Caco-2 (cell line): ENCODE measurements around the gene GPC1. TPM values are rescaled to one million over a fixed set of nuclear protein-coding genes. Genes with fewer than 3 reads are reported as not detected.

ENCODE experiments used
- BruUV-seq: library from RNA; stranded (reverse); fragments of 400-500 nt; replicated peaks from 2 replicates; lab custom pipeline; 2021; lab: Mats Ljungman, UMichigan
- CTCF ChIA-PET: fragments of 300-600 bp; sonication (Branson Sonifier 250); formaldehyde crosslinking; loops from one replicate; lab custom pipeline; 2022; ENCODE audit warnings: antibody characterized with exemption; lab: Charles Lee
- POLR2A ChIA-PET: fragments of 300-600 bp; sonication (Branson Sonifier 250); formaldehyde crosslinking; loops from one replicate; lab custom pipeline; 2022; ENCODE audit warnings: antibody characterized with exemption; lab: Charles Lee
- DNase-seq, 2 experiments: peaks; one replicate each; pipeline versions ENCODE4 v3.0.0 to v3.0.0-alpha.2; 2020 to 2022
- H3K27me3 ChIP-seq: replicated peaks from 2 replicates; pipeline ENCODE4 v1.6.0; 2011; ENCODE audit warnings: low read length; ENCODE audit not compliant: control insufficient read depth, insufficient read depth
- H3K36me3 ChIP-seq: 2 replicates; pipeline ENCODE4 v1.5.1; 2011; ENCODE audit warnings: low read length; ENCODE audit not compliant: control insufficient read depth, insufficient read depth
- H3K4me1 ChIP-seq: fragments of 250-450 bp; sonication (Bioruptor Pico); 2 replicates; pipeline ENCODE4 v1.5.1; 2020; ENCODE audit warnings: mild to moderate bottlenecking
- H3K4me3 ChIP-seq: 2 replicates; pipeline ENCODE4 v1.5.1; 2011; ENCODE audit warnings: low read depth, mild to moderate bottlenecking, control low read depth, low read length
- H3K9me3 ChIP-seq: fragments of 250-450 bp; sonication (Bioruptor Pico); 2 replicates; pipeline ENCODE4 v1.5.1; 2020; ENCODE audit warnings: mild to moderate bottlenecking, moderate library complexity
- H3K27ac Mint-ChIP-seq: one replicate; pipeline ENCODE4 v1.8.0; 2022; ENCODE audit warnings: mixed read lengths; ENCODE audit not compliant: unreplicated experiment
- H3K27me3 Mint-ChIP-seq: one replicate; pipeline ENCODE4 v1.8.0; 2022; ENCODE audit warnings: mixed read lengths; ENCODE audit not compliant: insufficient read depth, unreplicated experiment
- H3K36me3 Mint-ChIP-seq: one replicate; pipeline ENCODE4 v1.8.0; 2022; ENCODE audit warnings: mild to moderate bottlenecking, mixed read lengths; ENCODE audit not compliant: insufficient read depth, unreplicated experiment
- H3K4me1 Mint-ChIP-seq: one replicate; pipeline ENCODE4 v1.8.0; 2022; ENCODE audit warnings: low read depth, mixed read lengths; ENCODE audit not compliant: unreplicated experiment
- H3K4me3 Mint-ChIP-seq: one replicate; pipeline ENCODE4 v1.8.0; 2022; ENCODE audit warnings: mild to moderate bottlenecking, moderate library complexity, mixed read lengths; ENCODE audit not compliant: unreplicated experiment
- H3K9me3 Mint-ChIP-seq: one replicate; pipeline ENCODE4 v1.8.0; 2022; ENCODE audit warnings: mixed read lengths; ENCODE audit not compliant: unreplicated experiment
- intact Hi-C: fragments of 100-400 bp; cut with micrococcal nuclease; formaldehyde crosslinking; loops from one replicate; pipeline ENCODE4 v1.10.0; 2022; ENCODE audit not compliant: unreplicated experiment
- total RNA-seq: library from RNA; stranded (reverse); gene quantifications from 2 replicates; pipeline ENCODE4 v1.2.3, GENCODE V29; 2022
- TF ChIP-seq, protein P1 (sequence below), 2 experiments: fragments of 200-600 bp in 1 of 2; IDR thresholded peaks; 1 replicate in 1 of 2; 2 replicates in 1 of 2; pipeline versions ENCODE4 v1.5.1 to v1.8.0; 2011 to 2022; ENCODE audit warnings: antibody characterized with exemption in 1 of 2, control low read depth in 1 of 2, inconsistent platforms in 1 of 2, low read depth in 1 of 2, low read length in 1 of 2, mild to moderate bottlenecking in 1 of 2, moderate library complexity in 1 of 2; ENCODE audit not compliant: insufficient read depth in 1 of 2, severe bottlenecking in 1 of 2, unreplicated experiment in 1 of 2

GPC1 gene
- total RNA-seq, 1 experiment from 2014 or later = 45.2 TPM

DNA sequence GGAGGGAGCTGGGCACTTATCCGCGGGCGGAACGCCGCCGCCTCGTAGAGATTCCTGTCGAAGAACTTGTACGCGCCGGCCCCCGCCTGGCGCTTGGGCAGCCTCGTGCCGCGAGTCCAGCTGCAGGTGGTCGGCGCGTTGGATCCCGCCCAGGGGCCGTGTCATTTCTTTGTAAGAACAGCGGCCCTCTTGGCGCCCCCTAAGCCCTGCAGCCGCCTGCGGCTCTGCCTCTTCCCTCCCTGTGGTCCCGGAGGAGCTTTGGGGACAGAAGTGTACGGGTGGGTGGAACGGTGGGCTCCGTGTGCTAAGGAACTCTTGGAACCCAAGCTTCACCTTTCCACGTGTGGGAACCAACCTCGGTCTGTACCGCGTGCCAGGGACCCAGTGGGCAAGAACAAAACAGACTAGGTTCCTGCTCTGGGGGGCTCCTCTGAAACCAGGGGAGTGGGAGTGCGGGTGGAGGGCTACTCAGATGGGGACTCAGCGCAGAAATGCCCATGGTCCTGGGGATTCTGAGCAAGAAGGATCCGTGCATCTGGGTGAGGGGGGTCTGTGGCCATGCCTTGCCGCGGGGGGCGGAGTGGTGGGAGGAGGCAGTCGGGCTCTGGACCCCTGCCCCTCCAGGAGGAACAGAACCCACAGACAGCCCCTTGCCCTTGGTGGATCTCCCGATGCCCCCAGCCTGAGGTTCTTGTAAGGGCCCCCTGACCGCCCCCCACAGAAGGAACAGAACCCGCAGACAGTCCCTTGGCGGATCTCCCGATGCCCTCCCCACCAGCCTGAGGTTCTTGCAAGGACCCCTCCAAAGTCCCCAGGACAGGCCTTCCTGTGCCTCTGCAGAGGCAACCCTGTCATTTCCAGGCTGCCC, 1.5 kb downstream of the GPC1 start:
- Mint-ChIP-seq H3K4me1 (no peaks in the 10 kb centered on the region), H3K9me3 (no peaks in the 10 kb centered on the region), H3K27me3 (no peaks in the 10 kb centered on the region), H3K36me3 (no peaks in the 10 kb centered on the region), H3K4me3 (peak overlapping the region; percentile 63), H3K27ac (no peak overlapping the region)
- TF ChIP-seq, protein P1, sequence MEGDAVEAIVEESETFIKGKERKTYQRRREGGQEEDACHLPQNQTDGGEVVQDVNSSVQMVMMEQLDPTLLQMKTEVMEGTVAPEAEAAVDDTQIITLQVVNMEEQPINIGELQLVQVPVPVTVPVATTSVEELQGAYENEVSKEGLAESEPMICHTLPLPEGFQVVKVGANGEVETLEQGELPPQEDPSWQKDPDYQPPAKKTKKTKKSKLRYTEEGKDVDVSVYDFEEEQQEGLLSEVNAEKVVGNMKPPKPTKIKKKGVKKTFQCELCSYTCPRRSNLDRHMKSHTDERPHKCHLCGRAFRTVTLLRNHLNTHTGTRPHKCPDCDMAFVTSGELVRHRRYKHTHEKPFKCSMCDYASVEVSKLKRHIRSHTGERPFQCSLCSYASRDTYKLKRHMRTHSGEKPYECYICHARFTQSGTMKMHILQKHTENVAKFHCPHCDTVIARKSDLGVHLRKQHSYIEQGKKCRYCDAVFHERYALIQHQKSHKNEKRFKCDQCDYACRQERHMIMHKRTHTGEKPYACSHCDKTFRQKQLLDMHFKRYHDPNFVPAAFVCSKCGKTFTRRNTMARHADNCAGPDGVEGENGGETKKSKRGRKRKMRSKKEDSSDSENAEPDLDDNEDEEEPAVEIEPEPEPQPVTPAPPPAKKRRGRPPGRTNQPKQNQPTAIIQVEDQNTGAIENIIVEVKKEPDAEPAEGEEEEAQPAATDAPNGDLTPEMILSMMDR (IDR thresholded peaks at IDR 0.05; ENCODE audit: insufficient read depth in 1 of 2, low read depth in 1 of 2, low read length in 1 of 2, severe bottlenecking in 1 of 2, unreplicated experiment in 1 of 2) = no peak
- BruUV-seq = TSS peak; percentile 58
- peaks cover 9% of the 10 kb centered on the region; the same call in 1 of the 2 replicates for H3K4me1 ChIP-seq
- CTCF ChIA-PET = interaction anchor here (0.6 to 1.7 kb wide), 5 partner anchors 46 to 376 kb away, joined by 3 to 7 read pairs (median 3); no protein-coding TSS in a partner anchor
- H3K4me3 ChIP-seq = peak overlapping the region; percentile 64
- no peak for DNase-seq
- no peaks in the 10 kb centered on the region for H3K9me3 ChIP-seq
- no peaks in the 10 kb centered on the region for H3K36me3 ChIP-seq
- no peaks in the 10 kb centered on the region for H3K27me3 ChIP-seq
- intact Hi-C loops = loop anchor here (5.0 kb wide), 2 partner anchors 180 to 285 kb away; no protein-coding TSS in a partner anchor
- POLR2A ChIA-PET = no interaction called here

DNA sequence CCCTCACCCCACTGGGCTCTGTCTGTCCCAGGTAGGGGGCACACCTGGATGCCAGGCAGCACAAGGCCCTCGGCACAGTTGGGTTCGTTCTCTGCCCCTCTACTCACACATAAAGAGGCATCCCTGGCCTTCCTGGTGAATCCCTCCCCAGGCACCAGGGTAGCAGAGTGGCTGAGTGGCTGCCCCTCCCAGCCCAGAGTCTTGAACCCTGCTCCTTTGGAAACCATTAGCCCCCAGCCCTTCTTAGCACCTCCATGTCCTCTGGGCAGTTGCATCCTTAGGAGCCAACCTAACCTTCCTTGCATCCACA, 2.0 kb downstream of the GPC1 start:
- H3K4me1 Mint-ChIP-seq = no peaks in the 10 kb centered on the region
- Histone ChIP-seq H3K9me3 (no peaks in the 10 kb centered on the region), H3K4me1 (peaks cover 9% of the 10 kb centered on the region; the same call in 1 of the 2 replicates), H3K36me3 (no peaks in the 10 kb centered on the region), H3K4me3 (no peak overlapping the region), H3K27me3 (no peaks in the 10 kb centered on the region)
- DNase-seq = no peak
- no peaks in the 10 kb centered on the region for H3K36me3 Mint-ChIP-seq
- intact Hi-C loops = loop anchor here (5.0 kb wide), 2 partner anchors 180 to 285 kb away; no protein-coding TSS in a partner anchor
- no peaks in the 10 kb centered on the region for H3K27me3 Mint-ChIP-seq
- H3K27ac Mint-ChIP-seq = no peak overlapping the region
- TF ChIP-seq, protein P1 (IDR thresholded peaks at IDR 0.05; ENCODE audit: insufficient read depth in 1 of 2, low read depth in 1 of 2, low read length in 1 of 2, severe bottlenecking in 1 of 2, unreplicated experiment in 1 of 2) = no peak
- POLR2A ChIA-PET = no interaction called here
- CTCF ChIA-PET = no interaction called here
- H3K4me3 Mint-ChIP-seq = peak overlapping the region; percentile 63
- no peaks in the 10 kb centered on the region for H3K9me3 Mint-ChIP-seq
- BruUV-seq = no TSS peak

DNA sequence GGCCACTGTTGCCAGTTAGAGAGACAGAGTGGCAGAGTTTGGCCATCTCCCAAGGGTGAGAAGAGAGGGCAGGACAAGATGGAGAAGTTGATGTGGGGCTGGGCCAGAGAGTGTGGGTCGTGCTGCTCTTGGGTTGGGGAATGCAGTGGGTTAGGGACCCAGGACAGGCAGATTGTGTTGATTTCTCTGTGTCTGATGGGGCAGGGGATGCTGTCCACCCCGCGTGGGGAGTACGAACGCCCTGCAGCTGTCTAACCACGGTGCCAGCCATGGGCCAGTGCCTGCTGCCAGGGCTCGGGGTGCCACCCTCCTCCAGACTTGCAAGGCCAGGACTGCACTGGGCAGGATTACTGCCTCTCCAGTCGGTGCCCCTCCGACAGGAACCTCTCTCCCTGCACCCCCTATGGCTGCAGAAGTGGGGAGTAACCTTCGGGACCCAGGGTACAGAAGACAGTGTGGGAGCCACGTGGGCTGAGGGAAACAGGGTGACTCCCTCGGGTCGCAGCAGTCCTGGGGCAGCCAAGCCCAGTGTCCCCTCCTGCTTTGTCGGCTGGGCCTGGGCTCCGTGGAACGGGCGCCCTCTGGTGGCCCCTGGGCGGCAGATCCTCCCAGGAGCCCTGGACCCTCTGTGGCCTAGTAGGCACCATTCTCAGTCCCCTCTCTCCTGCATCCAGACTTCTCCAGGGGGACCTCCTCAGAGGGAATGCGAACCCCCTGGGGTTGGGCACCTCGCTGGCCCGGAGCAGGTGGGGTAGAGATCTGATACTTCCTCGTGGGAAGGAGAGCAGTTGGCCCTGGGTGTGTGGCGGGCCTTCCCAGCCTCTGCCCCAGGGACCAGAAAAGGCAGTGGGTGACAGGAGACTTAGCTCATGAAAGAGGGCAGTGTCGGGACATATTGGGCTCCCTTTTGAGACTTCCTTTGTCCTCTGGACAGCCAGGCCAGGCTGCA, 2.7 kb downstream of the GPC1 start:
- H3K36me3 Mint-ChIP-seq = peaks cover 4% of the 10 kb centered on the region

More for the DNA sequence above, 2.7 kb downstream of the GPC1 start:
- Histone ChIP-seq H3K27me3 (no peaks in the 10 kb centered on the region), H3K4me3 (no peak overlapping the region), H3K4me1 (peaks cover 9% of the 10 kb centered on the region; the same call in 1 of the 2 replicates), H3K36me3 (no peaks in the 10 kb centered on the region), H3K9me3 (no peaks in the 10 kb centered on the region)
- POLR2A ChIA-PET = no interaction called here
- CTCF ChIA-PET = no interaction called here
- Mint-ChIP-seq H3K4me1 (no peaks in the 10 kb centered on the region), H3K27ac (no peak overlapping the region), H3K9me3 (no peaks in the 10 kb centered on the region), H3K4me3 (peak overlapping the region; percentile 63), H3K27me3 (no peaks in the 10 kb centered on the region)
- BruUV-seq = no TSS peak
- intact Hi-C loops = loop anchor here (1.0 to 5.0 kb wide), 3 partner anchors 181 to 286 kb away; no protein-coding TSS in a partner anchor
- TF ChIP-seq, protein P1 (IDR thresholded peaks at IDR 0.05; ENCODE audit: insufficient read depth in 1 of 2, low read depth in 1 of 2, low read length in 1 of 2, severe bottlenecking in 1 of 2, unreplicated experiment in 1 of 2) = peak; percentile 82 to 89
- DNase-seq = peak in 1 of 2 experiments; percentile 75
